Measurements from ENCODE around the gene HOXC10.

GRCh38 chr12:54004841-54005530, 20.0 kb downstream of the HOXC10 start:
- no peak for TF ChIP-seq EP300 (IDR thresholded peaks at IDR 0.05)
- no peak for TF ChIP-seq CTCF (IDR thresholded peaks at IDR 0.05)
- TF ChIP-seq POLR2A (IDR thresholded peaks at IDR 0.05), result no peak

Data from ovary (tissue), 3 donors.